NCI-H460 (cell line): ENCODE data around the gene TET3. TPM values are rescaled to one million over a fixed set of nuclear protein-coding genes. Genes with fewer than 3 reads are reported as not detected.

Experiments used
- DNase-seq: peaks from one replicate; pipeline ENCODE4 v3.0.0-alpha.2; 2016; ENCODE audit warnings: low read depth; ENCODE audit errors: extremely low read depth
- total RNA-seq: library from RNA; depleted of rRNA; stranded (reverse); fragments of >200 nt; shearing (Covaris generic); gene quantifications from 2 replicates; pipeline ENCODE4 v1.2.3, GENCODE V29; 2014

Gene TET3
- total RNA-seq, 1 experiment from 2014 or later: 6.1 TPM

GRCh38 chr2:73985308-73986084, 786 bp downstream of the TET3 start:
- DNase-seq: no peak

- DNase-seq: no peak
These were observed 1.5 kb downstream of the TET3 start for GRCh38 chr2:73986085-73986681.

GRCh38 chr2:73987109-73987947, 2.6 kb downstream of the TET3 start:
- DNase-seq: no peak

GRCh38 chr2:73987948-73988700, 3.4 kb downstream of the TET3 start:
- DNase-seq: no peak

- DNase-seq: no peak
These were observed 5.3 kb downstream of the TET3 start for GRCh38 chr2:73989972-73990371.

- no peak for DNase-seq
These were observed 5.8 kb downstream of the TET3 start for GRCh38 chr2:73990531-73990930.

- DNase-seq: no peak
These were observed 7.3 kb downstream of the TET3 start for GRCh38 chr2:73992036-73992435.

- no peak for DNase-seq
These were observed 8.7 kb downstream of the TET3 start for GRCh38 chr2:73993376-73993775.

GRCh38 chr2:73993778-73994177, 9.1 kb downstream of the TET3 start:
- no peak for DNase-seq

- DNase-seq: no peak
These were observed 9.6 kb downstream of the TET3 start for GRCh38 chr2:73994178-73994831.

- DNase-seq: no peak
These were observed 11.1 kb downstream of the TET3 start for GRCh38 chr2:73995810-73996209.

GRCh38 chr2:73997813-73998212, 13.1 kb downstream of the TET3 start:
- DNase-seq: no peak

- no peak for DNase-seq
These were observed 13.7 kb downstream of the TET3 start for GRCh38 chr2:73998451-73998850.

GRCh38 chr2:73998933-73999332, 14.2 kb downstream of the TET3 start:
- no peak for DNase-seq

GRCh38 chr2:73999881-74000597, 15.3 kb downstream of the TET3 start:
- DNase-seq: no peak

- no peak for DNase-seq
These were observed 16.0 kb downstream of the TET3 start for GRCh38 chr2:74000666-74001065.

- DNase-seq: no peak
These were observed 16.4 kb downstream of the TET3 start for GRCh38 chr2:74001121-74001520.

- DNase-seq: no peak
These were observed 17.2 kb downstream of the TET3 start for GRCh38 chr2:74001781-74002504.
